ENCODE results near the gene ABCA1.

The ABCA1 gene

DNA sequence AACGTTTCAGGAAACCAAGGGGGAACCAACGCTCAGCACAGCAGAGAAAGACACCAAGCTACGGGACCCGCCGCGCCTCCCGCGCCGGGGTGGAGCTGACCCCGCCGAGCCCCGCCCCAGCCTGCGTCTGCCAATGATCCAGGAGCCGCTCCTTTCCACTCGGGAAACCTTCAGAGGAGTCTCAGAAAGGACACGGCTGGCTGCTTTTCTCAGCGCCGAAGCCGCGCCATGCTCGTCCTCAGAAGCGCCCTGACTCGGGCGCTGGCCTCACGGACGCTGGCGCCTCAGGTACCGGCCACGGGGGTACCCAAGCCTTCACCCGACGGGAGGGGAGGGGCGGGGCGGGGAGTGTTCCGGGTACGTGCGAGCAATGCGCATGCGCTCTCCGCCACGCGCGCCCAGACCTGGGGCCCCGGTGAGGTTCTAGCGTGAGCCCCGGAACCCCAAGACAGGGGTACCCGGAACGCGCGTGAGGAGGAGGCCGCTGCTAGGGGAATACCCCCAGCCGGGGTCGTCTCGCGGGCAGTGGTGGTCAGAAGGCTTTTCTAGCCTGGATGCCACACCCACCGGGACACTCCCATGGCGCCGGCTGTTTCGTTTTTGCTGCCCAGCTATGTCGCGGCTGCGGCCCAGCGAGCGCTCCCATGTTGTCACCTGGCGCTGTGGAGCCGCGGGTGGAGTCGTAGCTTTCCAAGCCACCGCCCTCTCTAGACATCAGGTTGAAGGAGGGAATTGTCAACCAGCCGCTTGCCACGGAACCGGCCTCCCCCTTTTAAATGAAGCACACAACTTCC is 180.2 kb downstream of the ABCA1 start, which contains the start of gene NIPSNAP3A:
Gene NIPSNAP3A, plus strand, starts transcription at position 119 of the 794 bp plus-strand sequence. Its CDS starts 110 bp downstream, at position 229.
- H3K36me3 ChIP-seq (ENCODE audit: control insufficient read depth, insufficient read depth, low read length): no peaks in the 10 kb centered on the region
- H3K4me1 ChIP-seq (ENCODE audit: control insufficient read depth, insufficient read depth, low read length): peaks cover 5% of the 10 kb centered on the region
- H3K4me3 ChIP-seq (ENCODE audit: low read length): peak within 1 kb of the TSS; percentile 87
- peak within 1 kb of the TSS; percentile 91 for H3K9ac ChIP-seq (ENCODE audit: low read length)
- no peaks in the 10 kb centered on the region for H3K9me3 ChIP-seq (ENCODE audit: control insufficient read depth, low read length)
- no peaks in the 10 kb centered on the region for H3K27me3 ChIP-seq (ENCODE audit: control insufficient read depth, insufficient read depth, low read length)

DNA sequence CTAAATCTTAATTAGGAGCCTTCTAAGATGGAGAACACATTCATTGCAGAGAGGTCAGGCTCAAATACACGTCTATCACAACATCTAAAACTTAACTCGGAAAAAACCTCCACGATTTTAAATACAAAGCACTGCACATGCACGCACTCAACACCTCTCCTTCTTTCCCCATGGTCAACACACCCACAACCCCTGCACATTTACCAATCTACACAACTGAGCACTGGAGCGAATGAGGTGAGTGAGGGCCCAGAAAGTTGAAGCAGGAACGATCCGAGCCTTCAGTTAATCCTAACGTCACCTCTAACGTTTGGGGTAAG is 180.8 kb downstream of the ABCA1 start:
- no peaks in the 10 kb centered on the region for H3K27me3 ChIP-seq (ENCODE audit: control insufficient read depth, insufficient read depth, low read length)
- no peaks in the 10 kb centered on the region for H3K9me3 ChIP-seq (ENCODE audit: control insufficient read depth, low read length)
- H3K4me3 ChIP-seq (ENCODE audit: low read length): peak overlapping the region; percentile 87
- peaks cover 5% of the 10 kb centered on the region for H3K4me1 ChIP-seq (ENCODE audit: control insufficient read depth, insufficient read depth, low read length)
- peak overlapping the region; percentile 91 for H3K9ac ChIP-seq (ENCODE audit: low read length)
- no peaks in the 10 kb centered on the region for H3K36me3 ChIP-seq (ENCODE audit: control insufficient read depth, insufficient read depth, low read length)

DNA sequence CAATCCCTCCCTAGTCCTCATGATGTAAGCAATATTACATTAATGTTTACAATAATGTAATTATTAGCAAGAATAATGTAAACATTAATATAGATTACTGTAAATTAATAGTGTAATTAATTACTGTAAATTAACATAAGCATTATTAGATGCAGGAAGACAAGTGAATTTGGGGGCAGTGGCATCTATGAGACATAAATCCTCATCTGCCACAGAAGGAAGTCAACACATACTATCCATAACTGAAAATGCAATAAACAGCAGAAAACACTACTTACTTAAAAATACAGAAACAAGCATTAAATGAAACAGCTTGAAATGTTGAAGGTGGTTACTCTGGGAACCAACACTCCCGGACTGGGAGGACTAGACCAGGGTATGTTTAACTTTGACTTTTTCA is 181.2 kb downstream of the ABCA1 start:
- peak overlapping the region; percentile 87 for H3K4me3 ChIP-seq (ENCODE audit: low read length)
- H3K9me3 ChIP-seq (ENCODE audit: control insufficient read depth, low read length): no peaks in the 10 kb centered on the region
- no peaks in the 10 kb centered on the region for H3K27me3 ChIP-seq (ENCODE audit: control insufficient read depth, insufficient read depth, low read length)
- peak overlapping the region; percentile 91 for H3K9ac ChIP-seq (ENCODE audit: low read length)
- H3K36me3 ChIP-seq (ENCODE audit: control insufficient read depth, insufficient read depth, low read length): no peaks in the 10 kb centered on the region
- H3K4me1 ChIP-seq (ENCODE audit: control insufficient read depth, insufficient read depth, low read length): peaks cover 5% of the 10 kb centered on the region

DNA sequence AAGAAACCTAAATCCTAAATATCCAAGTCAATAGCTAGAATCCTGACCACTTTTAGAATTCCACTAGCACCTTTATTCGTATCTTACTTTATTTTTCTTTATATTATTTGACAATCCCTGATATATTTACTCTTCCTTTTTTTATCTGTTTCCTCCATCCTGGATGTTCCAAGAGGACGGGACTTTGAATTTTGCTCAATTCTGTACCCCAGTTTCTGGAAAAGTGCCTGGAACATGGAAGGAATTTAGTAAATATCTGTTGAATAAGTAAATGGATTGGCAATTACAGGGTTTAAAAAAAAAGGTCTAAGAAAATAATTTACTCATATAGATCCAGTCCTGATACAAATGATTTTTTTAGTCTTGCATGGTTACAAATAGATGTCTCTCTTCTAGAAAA is 181.7 kb downstream of the ABCA1 start:
- Histone ChIP-seq H3K4me1 (ENCODE audit: control insufficient read depth, insufficient read depth, low read length) (peaks cover 5% of the 10 kb centered on the region), H3K9me3 (ENCODE audit: control insufficient read depth, low read length) (no peaks in the 10 kb centered on the region), H3K4me3 (ENCODE audit: low read length) (no peak overlapping the region), H3K36me3 (ENCODE audit: control insufficient read depth, insufficient read depth, low read length) (no peaks in the 10 kb centered on the region), H3K27me3 (ENCODE audit: control insufficient read depth, insufficient read depth, low read length) (no peaks in the 10 kb centered on the region), H3K9ac (ENCODE audit: low read length) (no peak overlapping the region)

DNA sequence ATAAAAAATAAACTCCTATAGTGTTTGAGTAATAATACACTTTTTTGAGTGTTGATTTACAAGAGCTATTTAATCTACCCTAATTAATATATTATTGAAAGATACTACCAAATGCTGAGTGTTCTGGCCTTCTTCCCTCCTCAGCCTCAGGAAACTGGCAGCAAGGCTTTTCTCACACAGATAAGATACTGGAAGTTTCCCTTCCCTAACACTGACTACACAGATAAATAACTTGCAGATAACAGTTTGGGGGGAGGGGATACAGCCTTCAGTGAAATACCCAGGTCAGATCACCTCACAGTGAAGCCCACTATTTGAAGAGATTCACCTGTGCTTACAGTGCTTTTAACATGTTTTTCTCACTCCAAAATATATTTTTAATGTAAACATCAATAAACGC is 182.1 kb downstream of the ABCA1 start:
- no peaks in the 10 kb centered on the region for H3K27me3 ChIP-seq (ENCODE audit: control insufficient read depth, insufficient read depth, low read length)
- no peaks in the 10 kb centered on the region for H3K9me3 ChIP-seq (ENCODE audit: control insufficient read depth, low read length)
- H3K4me3 ChIP-seq (ENCODE audit: low read length): no peak overlapping the region
- no peak overlapping the region for H3K9ac ChIP-seq (ENCODE audit: low read length)
- peaks cover 5% of the 10 kb centered on the region for H3K4me1 ChIP-seq (ENCODE audit: control insufficient read depth, insufficient read depth, low read length)
- H3K36me3 ChIP-seq (ENCODE audit: control insufficient read depth, insufficient read depth, low read length): no peaks in the 10 kb centered on the region

DNA sequence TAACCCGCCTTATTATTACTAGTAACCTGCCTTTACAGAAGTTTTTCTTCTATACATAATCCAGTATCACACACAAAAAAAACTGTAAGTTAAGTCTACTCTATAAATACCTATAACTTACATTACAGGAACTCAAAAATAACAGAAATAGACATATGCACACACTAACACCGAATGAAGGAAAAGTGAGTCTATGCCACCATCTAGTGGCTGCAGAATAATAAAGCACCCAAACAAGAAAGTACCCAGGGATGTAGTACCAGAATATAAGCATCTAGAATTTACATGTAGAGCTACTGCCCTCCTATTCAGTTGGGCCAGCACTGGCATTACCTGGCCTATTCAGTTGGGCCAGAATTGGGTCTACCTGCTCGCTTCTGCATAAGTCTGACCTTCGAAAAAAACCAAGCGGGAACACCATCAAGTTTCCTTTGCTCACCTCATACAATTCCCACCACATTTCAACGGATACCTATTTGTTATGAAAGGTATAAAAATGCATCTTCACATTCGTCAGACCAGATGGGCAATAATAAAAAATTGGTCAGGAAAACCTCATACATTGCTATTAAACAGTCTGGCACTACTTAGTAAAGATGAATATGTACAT is 184.5 kb downstream of the ABCA1 start:
- H3K36me3 ChIP-seq (ENCODE audit: control insufficient read depth, insufficient read depth, low read length): no peaks in the 10 kb centered on the region
- no peaks in the 10 kb centered on the region for H3K9me3 ChIP-seq (ENCODE audit: control insufficient read depth, low read length)
- H3K4me3 ChIP-seq (ENCODE audit: low read length): no peak overlapping the region
- no peak overlapping the region for H3K9ac ChIP-seq (ENCODE audit: low read length)
- H3K27me3 ChIP-seq (ENCODE audit: control insufficient read depth, insufficient read depth, low read length): no peaks in the 10 kb centered on the region
- peaks cover under 1% of the 10 kb centered on the region for H3K4me1 ChIP-seq (ENCODE audit: control insufficient read depth, insufficient read depth, low read length)

DNA sequence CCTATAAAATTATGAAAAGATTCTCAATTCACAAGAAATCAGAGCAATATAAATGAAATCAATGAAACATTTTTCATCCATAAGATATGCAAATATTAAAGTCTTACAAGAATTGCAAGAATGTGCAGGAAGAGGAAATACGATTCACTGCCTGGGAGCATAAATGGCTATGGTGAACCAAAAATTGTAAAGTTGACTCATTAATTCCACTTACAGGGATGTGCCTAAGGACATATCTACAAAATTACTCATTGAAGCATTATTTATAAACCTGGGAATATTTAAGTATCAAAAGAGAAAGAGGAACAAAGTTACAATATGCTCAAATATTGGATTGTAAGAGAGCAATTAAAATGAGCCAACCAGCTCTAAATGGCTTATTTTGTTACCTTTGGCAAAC is 187.3 kb downstream of the ABCA1 start:
- H3K4me3 ChIP-seq (ENCODE audit: low read length): no peak overlapping the region
- no peaks in the 10 kb centered on the region for H3K4me1 ChIP-seq (ENCODE audit: control insufficient read depth, insufficient read depth, low read length)
- no peaks in the 10 kb centered on the region for H3K36me3 ChIP-seq (ENCODE audit: control insufficient read depth, insufficient read depth, low read length)
- no peaks in the 10 kb centered on the region for H3K9me3 ChIP-seq (ENCODE audit: control insufficient read depth, low read length)
- no peaks in the 10 kb centered on the region for H3K27me3 ChIP-seq (ENCODE audit: control insufficient read depth, insufficient read depth, low read length)
- no peak overlapping the region for H3K9ac ChIP-seq (ENCODE audit: low read length)

DNA sequence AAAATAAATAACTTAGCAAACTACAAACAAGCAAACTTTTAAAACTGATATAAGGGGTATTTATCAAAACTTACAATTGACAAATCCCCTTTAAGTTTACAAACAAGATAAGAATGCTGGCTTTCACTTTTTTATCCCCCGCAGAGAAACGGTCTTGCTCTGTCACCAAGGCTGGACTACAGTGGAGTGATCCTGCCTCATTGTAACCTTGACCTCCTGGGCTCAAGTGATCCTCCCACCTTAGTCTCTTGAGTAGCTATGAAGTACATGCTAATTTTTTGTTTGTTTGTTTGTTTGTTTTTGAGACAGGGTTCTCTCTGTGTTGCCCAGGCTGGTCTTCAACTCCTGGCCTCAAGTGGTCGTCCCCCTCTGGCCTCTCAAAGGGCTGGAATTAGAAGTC is 189.5 kb downstream of the ABCA1 start:
- Histone ChIP-seq H3K4me3 (ENCODE audit: low read length) (no peak overlapping the region), H3K4me1 (ENCODE audit: control insufficient read depth, insufficient read depth, low read length) (no peaks in the 10 kb centered on the region), H3K36me3 (ENCODE audit: control insufficient read depth, insufficient read depth, low read length) (no peaks in the 10 kb centered on the region), H3K9ac (ENCODE audit: low read length) (no peak overlapping the region), H3K9me3 (ENCODE audit: control insufficient read depth, low read length) (no peaks in the 10 kb centered on the region), H3K27me3 (ENCODE audit: control insufficient read depth, insufficient read depth, low read length) (no peaks in the 10 kb centered on the region)

Data from mucosa of stomach (tissue), 1 donor.